HG03460 (cell line): ENCODE data around the gene USF1.
A peak's percentile ranks its signal among the peaks of the same experiment; 100 is the strongest.
"Not testable (repeated sequence)": the region's sequence is repeated elsewhere in the genome, so short reads cannot be mapped to it uniquely, and the experiment has no call there.

Experiments
- ATAC-seq: cut with Tn5 transposase; IDR thresholded peaks from one replicate; pipeline ENCODE4 v1.9.1; 2021; ENCODE audit not compliant: unreplicated experiment

USF1 gene

GRCh38 chr1:161079436-161080110 lies 33.8 kb upstream of the USF1 start:
- no peak for ATAC-seq

DNA sequence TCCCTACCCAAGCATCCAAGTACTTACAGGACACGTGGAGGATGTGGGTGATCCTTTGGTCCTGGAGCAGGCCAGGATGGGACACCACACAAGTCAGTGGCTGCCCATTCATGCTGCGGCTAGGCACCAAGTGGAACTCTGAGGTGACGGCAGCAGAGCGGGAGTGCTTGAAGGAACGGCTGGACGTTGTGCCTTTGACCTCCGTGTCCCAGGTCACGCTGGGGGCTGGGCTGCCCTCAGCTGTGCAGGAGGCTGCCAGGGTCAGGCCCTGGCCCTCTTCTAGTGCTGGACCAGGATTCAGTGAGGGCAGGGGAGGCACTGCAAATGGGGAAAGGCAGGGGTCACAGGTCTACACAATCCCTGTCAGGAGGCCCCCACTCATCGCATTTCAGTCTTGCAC lies 31.6 kb upstream of the USF1 start:
- ATAC-seq, result no peak

DNA sequence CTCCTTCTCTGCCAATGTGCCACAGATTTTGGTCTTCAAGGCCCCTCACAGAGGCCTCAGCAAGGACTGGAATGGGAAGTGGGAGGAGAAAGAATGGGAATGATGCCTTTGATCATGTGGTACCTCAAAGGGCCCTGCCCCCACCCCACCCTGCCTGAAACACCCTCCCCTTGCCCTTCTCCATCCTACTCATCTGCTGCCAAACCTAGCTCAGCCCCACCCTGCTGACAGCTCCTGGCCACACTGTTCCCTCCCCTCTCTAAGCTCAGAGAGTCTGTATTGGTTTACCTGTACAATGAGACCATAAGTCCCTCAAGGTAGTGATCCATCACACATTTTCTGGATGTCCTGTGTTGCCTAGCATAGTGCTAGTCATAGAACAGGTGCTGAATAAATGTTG lies 30.6 kb upstream of the USF1 start:
- ATAC-seq, result no peak

DNA sequence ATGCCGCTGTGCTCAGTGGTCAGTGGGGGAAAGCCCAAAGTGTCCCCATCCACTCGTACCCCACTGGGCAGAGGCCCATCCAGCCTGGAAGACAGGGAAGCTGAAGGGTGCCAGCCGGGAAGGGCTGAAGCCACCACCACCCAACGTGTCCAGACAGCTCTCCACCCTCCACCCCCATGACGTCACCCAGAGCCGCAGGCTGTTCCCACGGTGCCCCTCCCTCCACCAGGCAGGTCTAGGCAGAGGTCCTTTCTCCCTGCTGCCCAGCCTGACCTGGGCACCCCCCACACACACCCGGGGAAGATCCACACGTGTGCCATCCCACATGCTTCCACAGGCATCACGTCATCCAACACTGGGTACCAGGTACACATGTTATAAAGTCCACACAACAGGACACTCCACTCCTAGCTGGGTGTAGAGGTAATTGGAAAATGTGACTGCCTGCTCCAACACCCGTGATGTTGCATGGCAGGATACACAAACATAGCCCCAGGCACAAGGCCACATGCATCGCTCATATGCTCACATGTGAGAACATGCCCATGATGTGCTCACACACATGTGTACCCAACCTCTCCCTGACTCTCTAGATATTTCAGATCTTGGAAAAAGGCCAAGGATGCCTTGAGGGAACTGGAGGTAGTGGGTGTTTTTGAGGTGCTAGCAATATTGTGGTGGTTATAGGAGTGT lies 29.0 kb upstream of the USF1 start:
- no peak for ATAC-seq

DNA sequence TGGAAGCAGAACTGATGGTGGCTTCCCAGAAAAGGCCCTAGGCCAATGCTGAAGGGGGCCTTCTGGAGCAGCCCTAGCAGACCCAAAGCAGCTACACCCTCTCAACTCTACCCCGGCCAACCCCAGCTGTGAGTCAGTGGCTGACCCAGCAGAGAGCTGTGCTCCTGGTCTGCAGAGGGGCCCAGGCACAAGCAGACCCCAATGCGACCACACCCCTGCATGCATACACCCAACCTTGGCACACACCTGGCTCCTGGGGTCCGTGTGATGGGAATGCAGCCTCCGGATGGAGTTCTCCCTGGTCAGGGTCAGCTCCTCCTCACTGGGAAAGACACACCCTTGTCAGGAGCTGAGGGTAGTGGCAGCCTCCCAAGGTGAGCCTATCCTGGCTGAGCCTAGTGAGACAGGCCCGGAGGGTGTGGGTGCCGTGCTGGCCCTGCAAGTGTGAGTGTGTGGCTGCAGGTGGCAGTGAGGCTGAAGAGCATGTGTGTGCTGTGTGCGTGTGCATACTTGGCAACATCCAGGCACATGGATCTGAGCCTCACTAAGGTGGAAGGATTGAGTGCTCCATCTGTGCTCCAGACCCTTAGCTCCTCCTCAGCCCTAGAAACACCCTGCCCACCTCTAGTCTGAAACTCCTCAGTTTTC lies 27.8 kb upstream of the USF1 start:
- no peak for ATAC-seq

- ATAC-seq, result no peak
These were observed 27.1 kb upstream of the USF1 start for GRCh38 chr1:161072751-161073449.

- ATAC-seq, result no peak
These were observed 26.2 kb upstream of the USF1 start for GRCh38 chr1:161071886-161072371.

DNA sequence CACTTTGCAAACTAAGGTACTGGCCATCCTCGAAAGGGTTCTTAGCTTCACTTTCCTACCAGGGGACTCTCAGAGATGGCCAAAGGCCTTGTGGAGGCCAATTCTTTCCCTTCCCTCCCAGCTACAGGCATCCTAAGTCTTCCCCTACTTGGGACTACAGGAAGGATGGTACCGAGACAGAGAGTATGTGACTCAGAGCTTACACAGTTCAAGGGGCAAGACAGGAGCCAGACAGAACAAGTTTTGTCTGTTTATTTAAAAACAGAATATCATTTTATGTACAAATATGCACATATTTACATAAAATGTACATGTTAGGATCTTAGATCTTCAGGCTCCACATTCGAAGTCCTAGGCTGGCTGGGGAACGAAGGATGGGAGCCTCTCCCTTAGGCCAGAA lies 25.0 kb upstream of the USF1 start:
- no peak for ATAC-seq

- ATAC-seq, result peak; percentile 76
These were observed 24.0 kb upstream of the USF1 start, which contains the start of gene ARHGAP30 for GRCh38 chr1:161069731-161070270. Gene ARHGAP30 (minus strand): TSS chr1:161069891. CDS start chr1:161069624, 267 bp downstream.

DNA sequence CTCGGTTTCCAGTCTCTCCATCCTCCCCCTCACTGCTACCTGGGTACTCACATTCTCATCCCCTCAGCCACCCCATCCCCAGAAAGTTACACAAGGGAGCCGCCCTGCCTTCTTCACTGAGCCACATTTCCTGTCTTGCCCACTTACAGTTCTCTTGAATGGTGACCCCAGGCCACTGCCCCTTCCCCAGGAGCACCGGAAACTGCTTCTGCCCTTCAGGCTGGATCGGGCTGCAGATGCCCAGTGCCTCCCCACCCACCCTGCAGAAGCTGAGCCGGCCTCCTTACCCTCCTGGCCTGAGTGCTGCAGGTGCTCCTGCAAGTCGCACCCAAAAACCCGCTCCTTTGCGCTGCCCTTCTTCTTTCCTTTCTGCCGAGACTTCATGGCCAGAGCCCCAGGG lies 23.5 kb upstream of the USF1 start:
- ATAC-seq, result peak; percentile 0

DNA sequence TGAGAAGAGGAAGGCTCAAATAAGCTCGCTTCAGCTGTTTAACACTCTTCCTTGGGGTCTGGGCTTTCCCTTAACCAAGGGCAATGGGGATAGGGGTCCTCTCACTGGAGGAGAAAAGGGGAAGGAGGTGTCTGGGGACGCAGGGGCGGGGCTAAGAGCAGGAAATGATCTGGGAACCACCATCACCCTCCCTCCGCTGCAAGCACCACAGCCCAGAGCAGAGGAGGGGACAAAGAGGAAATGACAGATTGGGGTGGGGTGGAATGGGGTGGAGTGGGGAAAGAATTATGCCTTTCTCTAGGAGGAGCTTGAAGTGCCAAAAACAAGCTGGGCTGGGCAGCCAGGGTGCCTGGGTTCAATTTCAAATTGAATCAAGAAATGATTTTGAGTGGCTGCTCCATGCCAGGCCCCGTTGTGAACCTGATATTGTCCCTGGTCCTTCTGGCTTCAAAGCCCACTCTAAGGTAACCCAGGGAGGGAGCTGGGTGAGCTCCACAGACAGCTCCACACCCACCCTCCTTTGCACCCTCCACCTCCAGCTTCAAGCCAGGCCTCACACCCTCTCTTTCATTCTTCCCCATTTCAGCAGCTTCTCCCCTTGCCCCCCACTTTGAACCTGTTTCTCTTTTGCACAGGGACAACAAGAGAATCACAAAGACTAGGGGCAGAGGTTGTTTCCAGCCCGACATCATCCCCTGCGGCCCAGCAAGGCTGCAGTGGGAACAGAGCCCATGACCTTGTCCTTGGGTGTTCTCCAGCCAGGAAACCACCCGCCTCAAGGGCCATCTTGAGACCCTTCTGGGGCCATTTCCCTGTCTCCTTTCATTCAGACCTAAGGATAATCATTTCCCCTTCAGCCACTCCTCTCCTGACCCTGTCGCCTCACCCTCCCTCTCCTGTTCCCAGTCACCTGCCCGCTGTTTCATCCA lies 22.8 kb upstream of the USF1 start:
- ATAC-seq, result peak; percentile 53

DNA sequence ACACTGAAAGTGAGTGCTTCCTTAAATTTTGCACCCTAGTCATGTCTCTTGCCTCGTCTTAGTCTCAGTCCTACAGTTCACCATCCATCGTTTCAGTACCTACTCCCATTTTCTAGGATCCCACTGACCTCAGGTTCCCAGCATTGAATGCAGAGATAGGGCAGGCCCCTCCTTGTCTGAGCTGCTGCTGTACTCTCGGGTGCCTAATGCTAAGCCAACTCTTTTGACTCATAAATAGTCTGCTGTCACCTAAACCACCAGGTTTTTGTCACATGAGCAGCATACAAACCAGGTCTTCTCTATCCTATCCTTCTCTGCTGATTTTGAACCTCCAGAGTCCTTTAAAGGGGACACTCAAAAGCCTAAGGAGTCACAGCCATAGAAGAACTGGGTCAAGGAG lies 20.9 kb upstream of the USF1 start:
- ATAC-seq, result no peak

- not testable (repeated sequence) for ATAC-seq
These were observed 19.9 kb upstream of the USF1 start for GRCh38 chr1:161065681-161066080.

GRCh38 chr1:161063936-161064335 lies 18.2 kb upstream of the USF1 start:
- not testable (repeated sequence) for ATAC-seq

GRCh38 chr1:161061419-161061818 lies 15.6 kb upstream of the USF1 start:
- ATAC-seq, result no peak

- ATAC-seq, result no peak
These were observed 13.5 kb upstream of the USF1 start for GRCh38 chr1:161059293-161059692.

DNA sequence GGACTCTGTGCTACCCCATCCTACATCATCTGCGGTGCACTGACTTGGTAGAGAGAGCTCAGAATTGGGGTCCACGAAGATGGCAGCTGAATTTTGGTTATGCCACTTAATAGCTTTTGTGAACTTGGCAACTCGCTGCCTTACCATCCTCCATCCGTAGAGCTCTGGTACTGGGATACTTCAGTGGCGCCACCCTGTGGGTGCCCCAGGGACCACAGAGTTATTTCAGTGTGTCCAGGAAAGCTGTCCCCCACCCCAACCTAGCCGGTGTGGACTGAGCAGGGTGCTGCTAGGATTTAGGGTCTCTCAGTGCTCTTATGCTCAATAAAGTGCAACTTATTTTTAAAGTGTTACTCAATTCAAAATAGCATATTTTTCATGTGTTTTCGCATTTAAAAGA lies 9.0 kb upstream of the USF1 start:
- ATAC-seq, result no peak

DNA sequence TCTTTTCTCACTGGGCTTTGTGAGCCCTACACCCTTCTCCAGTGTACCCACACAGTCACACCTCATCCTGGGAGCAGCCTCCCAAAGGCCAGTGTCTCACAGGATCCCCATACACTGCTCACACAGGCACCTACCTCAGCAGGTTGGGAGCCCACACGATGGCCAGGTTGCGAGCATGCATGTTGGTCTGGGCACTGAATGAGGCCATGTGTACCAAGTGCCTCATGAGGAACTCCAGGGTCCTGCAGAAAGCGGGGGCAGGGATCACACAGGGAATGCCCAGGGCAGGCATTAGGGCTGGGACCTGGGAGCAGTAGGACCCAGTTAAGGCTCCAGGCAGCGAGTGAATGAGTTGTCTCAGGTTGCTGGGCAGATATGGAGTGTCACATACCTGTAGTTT lies 8.5 kb upstream of the USF1 start:
- ATAC-seq, result no peak

- no peak for ATAC-seq
These were observed 7.1 kb upstream of the USF1 start for GRCh38 chr1:161052899-161053298.

GRCh38 chr1:161051219-161051618 lies 5.4 kb upstream of the USF1 start:
- ATAC-seq, result no peak
